Osteocyte (in vitro differentiated cells): ENCODE measurements around the gene PLEKHN1. TPM values are rescaled to one million over a fixed set of nuclear protein-coding genes. Genes with fewer than 3 reads are reported as not detected.

Experiments used
- DNase-seq: peaks from one replicate; pipeline ENCODE4 v3.0.0; 2021; ENCODE audit warnings: mixed read lengths; ENCODE audit not compliant: unreplicated experiment; ENCODE audit errors: extremely low spot score
- H3K27ac Mint-ChIP-seq: one replicate; pipeline ENCODE4 v1.8.0; 2021; ENCODE audit warnings: mild to moderate bottlenecking, mixed read lengths; ENCODE audit not compliant: unreplicated experiment
- H3K27me3 Mint-ChIP-seq: one replicate; pipeline ENCODE4 v1.8.0; 2021; ENCODE audit warnings: mixed read lengths; ENCODE audit not compliant: unreplicated experiment
- H3K36me3 Mint-ChIP-seq: one replicate; pipeline ENCODE4 v1.8.0; 2021; ENCODE audit warnings: mixed read lengths; ENCODE audit not compliant: unreplicated experiment
- H3K4me1 Mint-ChIP-seq: one replicate; pipeline ENCODE4 v1.8.0; 2021; ENCODE audit warnings: mixed read lengths; ENCODE audit not compliant: unreplicated experiment
- H3K4me3 Mint-ChIP-seq: one replicate; pipeline ENCODE4 v1.8.0; 2021; ENCODE audit warnings: mild to moderate bottlenecking, moderate library complexity, mixed read lengths; ENCODE audit not compliant: unreplicated experiment
- H3K9me3 Mint-ChIP-seq: one replicate; pipeline ENCODE4 v1.8.0; 2021; ENCODE audit warnings: mixed read lengths; ENCODE audit not compliant: unreplicated experiment
- CTCF ChIP-seq: fragments of 200-600 bp; sonication (generic); IDR thresholded peaks from 2 replicates; pipeline ENCODE4 v1.5.0; 2021; ENCODE audit warnings: antibody characterized with exemption, mild to moderate bottlenecking, moderate library complexity
- total RNA-seq: library from RNA; stranded (reverse); gene quantifications from 2 replicates; pipeline ENCODE4 v1.2.1, GENCODE V29; 2021

Gene PLEKHN1
- total RNA-seq, 1 donor from 2014 or later = 0.21 TPM

GRCh38 chr1:970973-971730, 4.9 kb downstream of the PLEKHN1 start:
- Mint-ChIP-seq H3K4me3 (no peak overlapping the region), H3K9me3 (no peaks in the 10 kb centered on the region), H3K27me3 (no peaks in the 10 kb centered on the region), H3K27ac (no peak overlapping the region), H3K36me3 (no peaks in the 10 kb centered on the region), H3K4me1 (no peaks in the 10 kb centered on the region)
- DNase-seq = no peak
- no peak for TF ChIP-seq CTCF

- Mint-ChIP-seq H3K4me1 (no peaks in the 10 kb centered on the region), H3K9me3 (no peaks in the 10 kb centered on the region), H3K36me3 (no peaks in the 10 kb centered on the region), H3K27me3 (no peaks in the 10 kb centered on the region), H3K27ac (no peak overlapping the region), H3K4me3 (no peak overlapping the region)
- no peak for DNase-seq
- no peak for TF ChIP-seq CTCF
These were observed 5.6 kb downstream of the PLEKHN1 start for GRCh38 chr1:971751-972506.

GRCh38 chr1:972726-973458, 6.6 kb downstream of the PLEKHN1 start:
- no peak for DNase-seq
- Mint-ChIP-seq H3K4me3 (no peak overlapping the region), H3K4me1 (no peaks in the 10 kb centered on the region), H3K27ac (no peak overlapping the region), H3K27me3 (no peaks in the 10 kb centered on the region), H3K36me3 (no peaks in the 10 kb centered on the region), H3K9me3 (no peaks in the 10 kb centered on the region)
- TF ChIP-seq CTCF = no peak

GRCh38 chr1:973459-974292, 7.4 kb downstream of the PLEKHN1 start:
- Mint-ChIP-seq H3K9me3 (no peaks in the 10 kb centered on the region), H3K4me3 (no peak overlapping the region), H3K36me3 (no peaks in the 10 kb centered on the region), H3K27ac (no peak overlapping the region), H3K27me3 (no peaks in the 10 kb centered on the region), H3K4me1 (peaks cover 5% of the 10 kb centered on the region)
- no peak for DNase-seq
- TF ChIP-seq CTCF = no peak
